Measurements from ENCODE around the gene ARHGAP20. TPM values are rescaled to one million over a fixed set of nuclear protein-coding genes. Genes with fewer than 3 reads are reported as not detected.

The ARHGAP20 gene
- total RNA-seq (2014; rRNA removed; shearing (Covaris generic)) (0.31 and 0.54 TPM in 2 replicates), polyA plus RNA-seq (2016; fragmentation: Nextera tagmentation; extraction: Ambion mirVana) (0.05 TPM in 1 of 2 replicates, not detected in the other)
- long read RNA-seq: 0 reads

- Mint-ChIP-seq H3K9me3 (no peaks in the 10 kb centered on the region), H3K4me3 (peak within 1 kb of the TSS; percentile 75), H3K36me3 (ENCODE audit: low read depth) (no peaks in the 10 kb centered on the region), H3K4me1 (peaks cover 11% of the 10 kb centered on the region), H3K27me3 (ENCODE audit: insufficient read depth, low read depth, poor library complexity) (peaks cover 41% of the 10 kb centered on the region), H3K27ac (no peak within 1 kb of the TSS)
- Histone ChIP-seq H3K79me2 (replicated peaks; ENCODE audit: insufficient read depth) (no peaks in the 10 kb centered on the region), H3K4me1 (ENCODE audit: insufficient read depth) (peaks cover 4% of the 10 kb centered on the region), H3K36me3 (ENCODE audit: insufficient read depth) (no peaks in the 10 kb centered on the region), H3K4me2 (peak within 1 kb of the TSS; percentile 92), H3K27me3 (ENCODE audit: insufficient read depth) (peaks cover 72% of the 10 kb centered on the region), H3K4me3 (peak within 1 kb of the TSS; percentile 82), H3K27ac (ENCODE audit: low read depth) (no peak within 1 kb of the TSS), H3F3A (replicated peaks; ENCODE audit: low read depth) (no peaks in the 10 kb centered on the region), H3K9me2 (ENCODE audit: insufficient read depth) (no peaks in the 10 kb centered on the region), H2AFZ (peak within 1 kb of the TSS; percentile 99), H4K20me1 (replicated peaks; ENCODE audit: insufficient read depth) (no peaks in the 10 kb centered on the region; the same call in 1 of the 2 replicates)
- DNase-seq (ENCODE audit: low spot score) (peak; percentile 81), ATAC-seq (peak; percentile 87)
- TF ChIP-seq JUNB (IDR thresholded peaks at IDR 0.05; ENCODE audit: unreplicated experiment) (no peak), EZH2 (IDR thresholded peaks at IDR 0.05; ENCODE audit: low read depth, unreplicated experiment) (peak; percentile 39)
These were observed at the start of gene ARHGAP20 for GRCh38 chr11:110711776-110712658. TSS of gene ARHGAP20 (minus strand) at chr11:110712437. CDS start at chr11:110712231, 206 bp downstream.

GRCh38 chr11:110761991-110762390 lies 49.8 kb upstream of the ARHGAP20 start:
- H3K36me3 ChIP-seq (ENCODE audit: insufficient read depth): no peaks in the 10 kb centered on the region
- no peaks in the 10 kb centered on the region for H3F3A ChIP-seq (replicated peaks; ENCODE audit: low read depth)
- Mint-ChIP-seq H3K4me3 (no peak overlapping the region), H3K4me1 (peaks cover 16% of the 10 kb centered on the region), H3K9me3 (no peaks in the 10 kb centered on the region), H3K36me3 (ENCODE audit: low read depth) (no peaks in the 10 kb centered on the region), H3K27me3 (ENCODE audit: insufficient read depth, low read depth, poor library complexity) (no peaks in the 10 kb centered on the region), H3K27ac (no peak overlapping the region)
- H3K79me2 ChIP-seq (replicated peaks; ENCODE audit: insufficient read depth): no peaks in the 10 kb centered on the region
- peaks cover 13% of the 10 kb centered on the region for H3K4me1 ChIP-seq (ENCODE audit: insufficient read depth)
- no peak overlapping the region for H3K27ac ChIP-seq (ENCODE audit: low read depth)
- no peak for TF ChIP-seq ZNF331 (CRISPR knock-in tag; IDR thresholded peaks at IDR 0.05; ENCODE audit: low read depth)
- no peak for TF ChIP-seq EZH2phosphoT487 (IDR thresholded peaks at IDR 0.05; ENCODE audit: unreplicated experiment)
- no peak for TF ChIP-seq EZH2 (IDR thresholded peaks at IDR 0.05; ENCODE audit: low read depth, unreplicated experiment)
- TF ChIP-seq POLR2AphosphoS5 (IDR thresholded peaks at IDR 0.05; ENCODE audit: low read depth): no peak
- TF ChIP-seq CREB1 (CRISPR knock-in tag; IDR thresholded peaks at IDR 0.05; ENCODE audit: low read depth): no peak
- TF ChIP-seq ZNF462 (CRISPR knock-in tag; IDR thresholded peaks at IDR 0.05): no peak
- no peak for TF ChIP-seq REST (IDR thresholded peaks at IDR 0.05; ENCODE audit: unreplicated experiment)
- H4K20me1 ChIP-seq (replicated peaks; ENCODE audit: insufficient read depth): no peaks in the 10 kb centered on the region
- DNase-seq (ENCODE audit: low spot score) (no peak), ATAC-seq (no peak)
- H3K27me3 ChIP-seq (ENCODE audit: insufficient read depth): no peaks in the 10 kb centered on the region
- no peak overlapping the region for H3K4me3 ChIP-seq
- H3K9me2 ChIP-seq (ENCODE audit: insufficient read depth): no peaks in the 10 kb centered on the region
- no peak overlapping the region for H2AFZ ChIP-seq
- H3K4me2 ChIP-seq: no peak overlapping the region

Data from GM23338 (cell line).